HepG2 (cell line): ENCODE data around the gene ACTN4. TPM values are rescaled to one million over a fixed set of nuclear protein-coding genes. Genes with fewer than 3 reads are reported as not detected.
A peak's percentile ranks its signal among the peaks of the same experiment; 100 is the strongest.

Experiments used
- BCLAF1 ChIP-seq: fragments of 450-650 bp; IDR thresholded peaks from 2 replicates; pipeline ENCODE4 v1.6.1; 2017; ENCODE audit warnings: mild to moderate bottlenecking
- CHCHD3 ChIP-seq: sonication (generic); formaldehyde crosslinking; IDR thresholded peaks from 2 replicates; pipeline ENCODE4 v1.8.0; 2022; ENCODE audit warnings: mild to moderate bottlenecking, missing genetic modification reagents, moderate library complexity
- HMG20A ChIP-seq: IDR thresholded peaks from 2 replicates; pipeline ENCODE4 v1.6.1; 2016; ENCODE audit warnings: borderline replicate concordance
- HOXA5 ChIP-seq: sonication (generic); formaldehyde crosslinking; IDR thresholded peaks from 2 replicates; pipeline ENCODE4 v1.4.0; 2020; ENCODE audit warnings: missing genetic modification reagents
- RBM39 ChIP-seq: fragments of 200-400 bp; formaldehyde crosslinking; IDR thresholded peaks from one replicate; pipeline ENCODE4 v1.6.1; 2018; ENCODE audit warnings: antibody characterized with exemption, mild to moderate bottlenecking, low read depth, low read length; ENCODE audit not compliant: poor library complexity, severe bottlenecking
- SIX1 ChIP-seq: sonication (generic); formaldehyde crosslinking; IDR thresholded peaks from 2 replicates; pipeline ENCODE4 v1.4.0; 2020; ENCODE audit warnings: missing genetic modification reagents, borderline replicate concordance
- TP53 ChIP-seq: sonication (generic); formaldehyde crosslinking; conservative IDR thresholded peaks from 2 replicates; pipeline ENCODE4 v1.4.0; 2020; ENCODE audit warnings: missing genetic modification reagents
- ZBTB43 ChIP-seq: sonication (generic); formaldehyde crosslinking; conservative IDR thresholded peaks from 2 replicates; pipeline ENCODE4 v1.4.0; 2020; ENCODE audit warnings: missing genetic modification reagents
- ZFY ChIP-seq: sonication (generic); formaldehyde crosslinking; IDR thresholded peaks from 2 replicates; pipeline ENCODE4 v1.4.0; 2020; ENCODE audit warnings: missing genetic modification reagents
- ZKSCAN1 ChIP-seq: fragments of 150-350 bp; IDR thresholded peaks from 2 replicates; pipeline ENCODE4 v1.6.1; 2014; ENCODE audit warnings: low read length
- ZNF337 ChIP-seq: sonication (generic); formaldehyde crosslinking; IDR thresholded peaks from 2 replicates; pipeline ENCODE4 v1.5.1; 2020; ENCODE audit warnings: missing genetic modification reagents, low read depth, mild to moderate bottlenecking, borderline replicate concordance
- ZNF510 ChIP-seq: sonication (generic); formaldehyde crosslinking; IDR thresholded peaks from 2 replicates; pipeline ENCODE4 v1.4.0; 2020; ENCODE audit warnings: low read depth, mild to moderate bottlenecking, missing genetic modification reagents
- ZNF615 ChIP-seq: sonication (generic); formaldehyde crosslinking; IDR thresholded peaks from 2 replicates; pipeline ENCODE4 v1.5.0; 2020; ENCODE audit warnings: mild to moderate bottlenecking, missing genetic modification reagents, borderline replicate concordance
- ZNF639 ChIP-seq: conservative IDR thresholded peaks from 2 replicates; pipeline ENCODE4 v1.6.1; 2018; ENCODE audit warnings: missing genetic modification reagents
- ZNF703 ChIP-seq: sonication (generic); formaldehyde crosslinking; IDR thresholded peaks from 2 replicates; pipeline ENCODE4 v1.5.1; 2020; ENCODE audit warnings: missing genetic modification reagents, mild to moderate bottlenecking, moderate library complexity, borderline replicate concordance
- ZNF788 ChIP-seq: sonication (generic); formaldehyde crosslinking; IDR thresholded peaks from 2 replicates; pipeline ENCODE4 v1.5.0; 2020; ENCODE audit warnings: mild to moderate bottlenecking, missing genetic modification reagents, borderline replicate concordance
- ZNF839 ChIP-seq: sonication (generic); formaldehyde crosslinking; IDR thresholded peaks from 2 replicates; pipeline ENCODE4 v1.4.0; 2020; ENCODE audit warnings: missing genetic modification reagents, mild to moderate bottlenecking, borderline replicate concordance
- polyA plus RNA-seq, 8 experiments: library from polyadenylated mRNA; depleted of rRNA in 3 of 8; stranded (reverse) in 7 of 8; unstranded in 1 of 8; fragments of >200 nt; fragmentation: Illumina TruSeq in 4 of 8; extraction: Trizol in 4 of 8; gene quantifications; 2 replicates each; pipeline versions ENCODE4 v1.2.1 to v1.2.3, GENCODE V29; 2011 to 2016; ENCODE audit warnings: low read depth in 4 of 8, missing spikeins in 1 of 8, mixed read lengths in 1 of 8; ENCODE audit not compliant: insufficient read depth in 1 of 8
- total RNA-seq, 5 experiments: library from RNA; depleted of rRNA; stranded (reverse); fragments of >200 nt; fragmentation: Illumina TruSeq; extraction: Trizol; gene quantifications; 2 replicates each; pipeline ENCODE4 v1.2.3, GENCODE V29; 2016; ENCODE audit warnings: low read depth in 1 of 5
- TF ChIP-seq, protein P1 (sequence below): sonication (generic); formaldehyde crosslinking; IDR thresholded peaks from 2 replicates; pipeline ENCODE4 v1.8.1; 2022; ENCODE audit warnings: mild to moderate bottlenecking, missing genetic modification reagents
- TF ChIP-seq, protein P2 (sequence below): sonication (generic); formaldehyde crosslinking; IDR thresholded peaks from 2 replicates; pipeline ENCODE4 v1.5.0; 2020; ENCODE audit warnings: mild to moderate bottlenecking, missing genetic modification reagents
- TF ChIP-seq, protein P3 (sequence below): sonication (generic); formaldehyde crosslinking; IDR thresholded peaks from 2 replicates; pipeline ENCODE4 v1.4.0; 2020; ENCODE audit warnings: missing genetic modification reagents, mild to moderate bottlenecking, borderline replicate concordance

Gene ACTN4
- total and polyA plus RNA-seq, 2 of the 13 experiments (the other 11 are each of a cell fraction or from before 2014, with no cell fraction given): 171 to 192 TPM

DNA sequence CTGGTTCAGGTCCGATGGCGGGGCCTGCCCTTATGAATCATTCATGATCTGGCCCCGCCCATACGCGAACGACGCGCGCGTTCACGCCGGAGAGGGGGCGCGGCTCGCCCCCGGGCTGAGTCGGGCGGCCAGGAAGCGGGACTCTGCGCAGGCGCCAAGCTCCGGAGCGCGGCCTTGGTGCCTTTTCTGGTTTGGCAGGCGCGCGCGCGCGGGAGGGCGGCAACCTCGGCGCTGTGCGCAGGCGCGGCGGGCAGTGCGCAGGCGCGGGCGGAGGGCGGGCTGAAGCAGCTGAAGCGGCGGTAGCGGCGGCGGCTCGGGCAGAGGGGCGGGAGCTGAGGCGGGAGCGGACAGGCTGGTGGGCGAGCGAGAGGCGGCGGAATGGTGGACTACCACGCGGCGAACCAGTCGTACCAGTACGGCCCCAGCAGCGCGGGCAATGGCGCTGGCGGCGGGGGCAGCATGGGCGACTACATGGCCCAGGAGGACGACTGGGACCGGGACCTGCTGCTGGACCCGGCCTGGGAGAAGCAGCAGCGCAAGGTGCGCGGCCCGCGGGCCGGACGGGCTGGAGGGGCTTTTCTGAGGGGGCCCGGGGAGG, at the start of gene ACTN4 (continued):
- TF ChIP-seq BCLAF1: no peak
- TF ChIP-seq CHCHD3 (CRISPR knock-in tag): 0 out of 2 replicates have a peak, but pooled peaks have one; percentile 52
- TF ChIP-seq ZNF703 (CRISPR knock-in tag): no peak
- no peak for TF ChIP-seq ZKSCAN1
- TF ChIP-seq ZNF839 (CRISPR knock-in tag): no peak
- TF ChIP-seq, protein P1, sequence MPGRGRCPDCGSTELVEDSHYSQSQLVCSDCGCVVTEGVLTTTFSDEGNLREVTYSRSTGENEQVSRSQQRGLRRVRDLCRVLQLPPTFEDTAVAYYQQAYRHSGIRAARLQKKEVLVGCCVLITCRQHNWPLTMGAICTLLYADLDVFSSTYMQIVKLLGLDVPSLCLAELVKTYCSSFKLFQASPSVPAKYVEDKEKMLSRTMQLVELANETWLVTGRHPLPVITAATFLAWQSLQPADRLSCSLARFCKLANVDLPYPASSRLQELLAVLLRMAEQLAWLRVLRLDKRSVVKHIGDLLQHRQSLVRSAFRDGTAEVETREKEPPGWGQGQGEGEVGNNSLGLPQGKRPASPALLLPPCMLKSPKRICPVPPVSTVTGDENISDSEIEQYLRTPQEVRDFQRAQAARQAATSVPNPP (CRISPR knock-in tag): no peak
- TF ChIP-seq ZNF639: 0 out of 2 replicates have a peak, but pooled peaks have one; percentile 25
- no peak for TF ChIP-seq TP53
- no peak for TF ChIP-seq HMG20A (CRISPR knock-in tag)
- peak; percentile 45; the same call in 1 of the 2 replicates for TF ChIP-seq ZNF788 (CRISPR knock-in tag)
- TF ChIP-seq ZNF337 (CRISPR knock-in tag): no peak
- TF ChIP-seq RBM39: no peak
- TF ChIP-seq HOXA5 (CRISPR knock-in tag): 0 out of 2 replicates have a peak, but pooled peaks have one; percentile 60
- TF ChIP-seq ZBTB43 (CRISPR knock-in tag): no peak
- TF ChIP-seq ZFY (CRISPR knock-in tag): peak; percentile 60; the same call in 1 of the 2 replicates
- TF ChIP-seq SIX1 (CRISPR knock-in tag): no peak
- TF ChIP-seq, protein P2, sequence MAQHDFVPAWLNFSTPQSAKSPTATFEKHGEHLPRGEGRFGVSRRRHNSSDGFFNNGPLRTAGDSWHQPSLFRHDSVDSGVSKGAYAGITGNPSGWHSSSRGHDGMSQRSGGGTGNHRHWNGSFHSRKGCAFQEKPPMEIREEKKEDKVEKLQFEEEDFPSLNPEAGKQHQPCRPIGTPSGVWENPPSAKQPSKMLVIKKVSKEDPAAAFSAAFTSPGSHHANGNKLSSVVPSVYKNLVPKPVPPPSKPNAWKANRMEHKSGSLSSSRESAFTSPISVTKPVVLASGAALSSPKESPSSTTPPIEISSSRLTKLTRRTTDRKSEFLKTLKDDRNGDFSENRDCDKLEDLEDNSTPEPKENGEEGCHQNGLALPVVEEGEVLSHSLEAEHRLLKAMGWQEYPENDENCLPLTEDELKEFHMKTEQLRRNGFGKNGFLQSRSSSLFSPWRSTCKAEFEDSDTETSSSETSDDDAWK (CRISPR knock-in tag): no peak
- TF ChIP-seq ZNF615: no peak
- TF ChIP-seq, protein P3, sequence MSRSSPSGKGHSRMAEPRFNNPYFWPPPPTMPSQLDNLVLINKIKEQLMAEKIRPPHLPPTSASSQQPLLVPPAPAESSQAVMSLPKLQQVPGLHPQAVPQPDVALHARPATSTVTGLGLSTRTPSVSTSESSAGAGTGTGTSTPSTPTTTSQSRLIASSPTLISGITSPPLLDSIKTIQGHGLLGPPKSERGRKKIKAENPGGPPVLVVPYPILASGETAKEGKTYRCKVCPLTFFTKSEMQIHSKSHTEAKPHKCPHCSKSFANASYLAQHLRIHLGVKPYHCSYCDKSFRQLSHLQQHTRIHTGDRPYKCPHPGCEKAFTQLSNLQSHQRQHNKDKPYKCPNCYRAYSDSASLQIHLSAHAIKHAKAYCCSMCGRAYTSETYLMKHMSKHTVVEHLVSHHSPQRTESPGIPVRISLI (CRISPR knock-in tag): no peak
- no peak for TF ChIP-seq ZNF510
